Effector memory CD8-positive, alpha-beta T cell (primary cell): Measurements from ENCODE around the gene P2RX1.

Experiments used
- ATAC-seq: fragments of 150-1000 bp; cut with Tn5 transposase; replicated peaks from 2 replicates; pipeline ENCODE4 v1.10.0; 2021; ENCODE audit warnings: mild to moderate bottlenecking, moderate library complexity
- DNase-seq, 3 experiments: peaks; one replicate each; pipeline ENCODE4 v3.0.0; 2021
- H3K27ac Mint-ChIP-seq, 2 donors: one replicate each; pipeline ENCODE4 v1.8.0; 2022; ENCODE audit warnings: mild to moderate bottlenecking in 2 of 2, mixed read lengths in 2 of 2, moderate library complexity in 2 of 2
- H3K27me3 Mint-ChIP-seq, 2 donors: one replicate each; pipeline ENCODE4 v1.8.0; 2022; ENCODE audit warnings: mixed read lengths in 2 of 2
- H3K36me3 Mint-ChIP-seq: one replicate; pipeline ENCODE4 v1.8.0; 2022; ENCODE audit warnings: mild to moderate bottlenecking, moderate library complexity, mixed read lengths; ENCODE audit not compliant: insufficient read depth
- H3K4me1 Mint-ChIP-seq, 2 donors: one replicate each; pipeline ENCODE4 v1.8.0; 2022; ENCODE audit warnings: low read depth in 2 of 2, mixed read lengths in 2 of 2
- H3K4me3 Mint-ChIP-seq, 2 donors: one replicate each; pipeline ENCODE4 v1.8.0; 2022; ENCODE audit warnings: mild to moderate bottlenecking in 2 of 2, mixed read lengths in 2 of 2, moderate library complexity in 2 of 2
- H3K9me3 Mint-ChIP-seq, 2 donors: one replicate each; pipeline ENCODE4 v1.8.0; 2022; ENCODE audit warnings: mixed read lengths in 2 of 2

Gene P2RX1

GRCh38 chr17:3947318-3947810 lies 31.1 kb upstream of the P2RX1 start:
- Mint-ChIP-seq H3K9me3 (no peaks in the 10 kb centered on the region), H3K4me1 (peaks cover 3 to 8% of the 10 kb centered on the region in 2 donors), H3K4me3 (no peak overlapping the region), H3K36me3 (peaks cover 76% of the 10 kb centered on the region), H3K27ac (no peak overlapping the region), H3K27me3 (no peaks in the 10 kb centered on the region)
- no peak for ATAC-seq
- no peak for DNase-seq

GRCh38 chr17:3946711-3947235 lies 30.5 kb upstream of the P2RX1 start:
- DNase-seq (no peak), ATAC-seq (no peak)
- no peak overlapping the region for H3K4me3 Mint-ChIP-seq
- no peaks in the 10 kb centered on the region for H3K27me3 Mint-ChIP-seq
- peaks cover 80% of the 10 kb centered on the region for H3K36me3 Mint-ChIP-seq
- H3K4me1 Mint-ChIP-seq: peaks cover 0 to 8% of the 10 kb centered on the region in 2 donors
- H3K9me3 Mint-ChIP-seq: no peaks in the 10 kb centered on the region
- peak overlapping the region in 1 of 2 donors; percentile 85 for H3K27ac Mint-ChIP-seq

- Mint-ChIP-seq H3K9me3 (no peaks in the 10 kb centered on the region), H3K36me3 (peaks cover 86% of the 10 kb centered on the region), H3K4me3 (no peak overlapping the region), H3K27ac (peak overlapping the region; percentile 54 to 84), H3K4me1 (peaks cover 0 to 8% of the 10 kb centered on the region in 2 donors), H3K27me3 (no peaks in the 10 kb centered on the region)
- DNase-seq (peak; percentile 30 to 48 (median 45)), ATAC-seq (peak; percentile 88)
These were observed 28.5 kb upstream of the P2RX1 start for GRCh38 chr17:3944485-3945388.

- Mint-ChIP-seq H3K27me3 (no peaks in the 10 kb centered on the region), H3K4me3 (no peak overlapping the region), H3K9me3 (no peaks in the 10 kb centered on the region), H3K4me1 (peaks cover 4 to 11% of the 10 kb centered on the region in 2 donors), H3K36me3 (peaks cover 86% of the 10 kb centered on the region), H3K27ac (peak overlapping the region in 1 of 2 donors; percentile 84)
- DNase-seq: no peak
- no peak for ATAC-seq
These were observed 27.1 kb upstream of the P2RX1 start for GRCh38 chr17:3943240-3943891.

GRCh38 chr17:3940965-3941698 lies 24.9 kb upstream of the P2RX1 start:
- Mint-ChIP-seq H3K27ac (no peak overlapping the region), H3K4me1 (peaks cover 10 to 13% of the 10 kb centered on the region in 2 donors), H3K36me3 (peaks cover 89% of the 10 kb centered on the region)

GRCh38 chr17:3937359-3937758 lies 21.1 kb upstream of the P2RX1 start:
- no peaks in the 10 kb centered on the region for H3K9me3 Mint-ChIP-seq
- ATAC-seq: no peak
- no peak overlapping the region for H3K4me3 Mint-ChIP-seq
- no peak for DNase-seq
- H3K4me1 Mint-ChIP-seq: peaks cover 7 to 10% of the 10 kb centered on the region in 2 donors
- no peaks in the 10 kb centered on the region for H3K27me3 Mint-ChIP-seq
- peak overlapping the region; percentile 82 to 88 for H3K27ac Mint-ChIP-seq
- peaks cover 88% of the 10 kb centered on the region for H3K36me3 Mint-ChIP-seq

More at GRCh38 chr17:3940965-3941698, 24.9 kb upstream of the P2RX1 start:
- no peak for ATAC-seq
- Mint-ChIP-seq H3K27me3 (no peaks in the 10 kb centered on the region), H3K9me3 (no peaks in the 10 kb centered on the region), H3K4me3 (no peak overlapping the region)
- no peak for DNase-seq

GRCh38 chr17:3935825-3936355 lies 19.6 kb upstream of the P2RX1 start:
- DNase-seq (no peak), ATAC-seq (no peak)
- Mint-ChIP-seq H3K4me3 (no peak overlapping the region), H3K4me1 (peaks cover 7 to 10% of the 10 kb centered on the region in 2 donors), H3K9me3 (no peaks in the 10 kb centered on the region), H3K27ac (peak overlapping the region; percentile 65 to 88), H3K36me3 (peaks cover 82% of the 10 kb centered on the region), H3K27me3 (no peaks in the 10 kb centered on the region)

GRCh38 chr17:3935140-3935542 lies 18.9 kb upstream of the P2RX1 start:
- no peak overlapping the region for H3K27ac Mint-ChIP-seq
- peaks cover 7 to 10% of the 10 kb centered on the region in 2 donors for H3K4me1 Mint-ChIP-seq
- ATAC-seq: no peak
- no peaks in the 10 kb centered on the region for H3K9me3 Mint-ChIP-seq
- DNase-seq: no peak
- no peaks in the 10 kb centered on the region for H3K27me3 Mint-ChIP-seq
- H3K4me3 Mint-ChIP-seq: no peak overlapping the region
- H3K36me3 Mint-ChIP-seq: peaks cover 82% of the 10 kb centered on the region

- DNase-seq (no peak), ATAC-seq (no peak)
- Mint-ChIP-seq H3K9me3 (no peaks in the 10 kb centered on the region), H3K36me3 (peaks cover 50% of the 10 kb centered on the region), H3K27me3 (no peaks in the 10 kb centered on the region), H3K4me3 (no peak overlapping the region), H3K4me1 (peaks cover 6 to 7% of the 10 kb centered on the region in 2 donors), H3K27ac (peak overlapping the region; percentile 62 to 88)
These were observed 13.5 kb upstream of the P2RX1 start for GRCh38 chr17:3929764-3930163.

GRCh38 chr17:3929181-3929580 lies 12.9 kb upstream of the P2RX1 start:
- no peaks in the 10 kb centered on the region for H3K27me3 Mint-ChIP-seq
- ATAC-seq (no peak), DNase-seq (no peak)
- peak overlapping the region; percentile 62 to 88 for H3K27ac Mint-ChIP-seq
- H3K36me3 Mint-ChIP-seq: peaks cover 55% of the 10 kb centered on the region
- H3K4me1 Mint-ChIP-seq: peaks cover 6 to 7% of the 10 kb centered on the region in 2 donors
- no peaks in the 10 kb centered on the region for H3K9me3 Mint-ChIP-seq
- no peak overlapping the region for H3K4me3 Mint-ChIP-seq

GRCh38 chr17:3928406-3928805 lies 12.1 kb upstream of the P2RX1 start:
- Mint-ChIP-seq H3K27ac (peak overlapping the region in 1 of 2 donors; percentile 88), H3K9me3 (no peaks in the 10 kb centered on the region), H3K4me1 (peaks cover 6 to 7% of the 10 kb centered on the region in 2 donors), H3K27me3 (no peaks in the 10 kb centered on the region), H3K4me3 (no peak overlapping the region), H3K36me3 (peaks cover 54% of the 10 kb centered on the region)
- DNase-seq (no peak), ATAC-seq (no peak)

GRCh38 chr17:3927628-3928340 lies 11.5 kb upstream of the P2RX1 start:
- peak overlapping the region in 1 of 2 donors; percentile 88 for H3K27ac Mint-ChIP-seq
- no peak for DNase-seq
- no peaks in the 10 kb centered on the region for H3K9me3 Mint-ChIP-seq
- peaks cover 49% of the 10 kb centered on the region for H3K36me3 Mint-ChIP-seq
- peaks cover 6 to 11% of the 10 kb centered on the region in 2 donors for H3K4me1 Mint-ChIP-seq
- no peaks in the 10 kb centered on the region for H3K27me3 Mint-ChIP-seq
- no peak for ATAC-seq
- no peak overlapping the region for H3K4me3 Mint-ChIP-seq
